ENCODE data around the gene PIGK. TPM values are rescaled to one million over a fixed set of nuclear protein-coding genes. Genes with fewer than 3 reads are reported as not detected.

PIGK gene
- total and polyA plus RNA-seq, 3 donors from 2014 or later = 11.4 to 20.7 (median 17.4) TPM

GRCh38 chr1:77068013-77068412 is 151.2 kb downstream of the PIGK start:
- no peak overlapping the region for H3K27ac ChIP-seq
- DNase-seq = no peak
- no peaks in the 10 kb centered on the region for H3K36me3 ChIP-seq (ENCODE audit: low read depth, missing control alignments)
- H3K27me3 ChIP-seq = no peaks in the 10 kb centered on the region
- WGBS, 2 donors = 82 to 94% methylated on average over 2 of the region's 2 CpGs
- no peak overlapping the region for H3K4me3 ChIP-seq
- intact Hi-C loops (cut with DNase I; ENCODE audit: low total_unique reads) = no loop called here
- H3K9me3 ChIP-seq = no peaks in the 10 kb centered on the region
- H3K4me1 ChIP-seq = no peaks in the 10 kb centered on the region
- TF ChIP-seq CTCF (IDR thresholded peaks at IDR 0.05) (no peak), POLR2A (IDR thresholded peaks at IDR 0.05) (no peak)

DNA sequence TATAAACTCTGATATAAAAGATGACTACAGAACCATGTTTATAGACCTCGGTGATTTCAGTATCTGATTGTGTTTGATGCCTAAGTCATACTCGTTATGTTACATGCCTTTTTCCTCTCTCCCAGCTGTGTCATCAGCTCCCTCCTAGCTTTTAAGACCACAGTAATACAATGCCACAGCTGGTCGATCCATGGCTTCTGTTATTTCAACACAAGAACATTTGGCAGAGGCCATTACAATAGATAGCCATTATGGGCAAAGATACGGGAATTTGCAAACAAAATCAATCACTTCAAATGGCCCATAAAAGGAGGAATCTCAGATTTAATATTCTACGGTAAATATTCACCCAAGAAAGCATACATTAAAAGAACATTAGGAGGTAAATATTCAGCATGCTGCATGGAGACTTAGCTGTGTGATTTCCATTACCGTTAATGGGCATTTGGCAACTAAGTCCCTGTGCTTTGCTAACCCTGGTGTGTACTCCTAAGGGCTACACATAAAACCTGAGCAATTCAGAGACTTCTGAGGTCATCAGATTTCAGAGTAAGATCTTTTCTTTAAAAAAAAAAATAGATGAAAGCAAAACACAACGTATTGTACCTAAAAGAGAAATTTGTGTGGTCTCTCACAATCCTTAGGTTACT is 153.4 kb downstream of the PIGK start:
- no peak for DNase-seq
- intact Hi-C loops (cut with DNase I; ENCODE audit: low total_unique reads) = no loop called here
- 81 to 88% methylated on average over 7 of the region's 7 CpGs for WGBS, 2 donors

GRCh38 chr1:77064246-77064645 is 155.0 kb downstream of the PIGK start:
- Histone ChIP-seq H3K4me1 (no peaks in the 10 kb centered on the region), H3K9me3 (no peaks in the 10 kb centered on the region), H3K27ac (no peak overlapping the region), H3K36me3 (ENCODE audit: low read depth, missing control alignments) (no peaks in the 10 kb centered on the region), H3K4me3 (no peak overlapping the region), H3K27me3 (no peaks in the 10 kb centered on the region)
- no peak for DNase-seq
- TF ChIP-seq CTCF (IDR thresholded peaks at IDR 0.05) = no peak
- TF ChIP-seq POLR2A (IDR thresholded peaks at IDR 0.05) = no peak
- intact Hi-C loops (cut with DNase I; ENCODE audit: low total_unique reads) = no loop called here
- 78 to 89% methylated on average over 2 of the region's 2 CpGs for WGBS, 2 donors

More for the DNA sequence above, 153.4 kb downstream of the PIGK start:
- Histone ChIP-seq H3K9me3 (no peaks in the 10 kb centered on the region), H3K4me3 (no peak overlapping the region), H3K27ac (no peak overlapping the region), H3K4me1 (no peaks in the 10 kb centered on the region), H3K27me3 (no peaks in the 10 kb centered on the region), H3K36me3 (ENCODE audit: low read depth, missing control alignments) (no peaks in the 10 kb centered on the region)
- no peak for TF ChIP-seq CTCF (IDR thresholded peaks at IDR 0.05)
- no peak for TF ChIP-seq POLR2A (IDR thresholded peaks at IDR 0.05)

GRCh38 chr1:77063118-77063517 is 156.1 kb downstream of the PIGK start:
- H3K9me3 ChIP-seq = no peaks in the 10 kb centered on the region
- 69 to 70% methylated on average over 4 of the region's 4 CpGs for WGBS, 2 donors
- intact Hi-C loops (cut with DNase I; ENCODE audit: low total_unique reads) = no loop called here

More at GRCh38 chr1:77063118-77063517, 156.1 kb downstream of the PIGK start:
- Histone ChIP-seq H3K27ac (no peak overlapping the region), H3K4me3 (no peak overlapping the region), H3K4me1 (no peaks in the 10 kb centered on the region), H3K27me3 (no peaks in the 10 kb centered on the region), H3K36me3 (ENCODE audit: low read depth, missing control alignments) (no peaks in the 10 kb centered on the region)
- no peak for DNase-seq
- TF ChIP-seq CTCF (IDR thresholded peaks at IDR 0.05) (no peak), POLR2A (IDR thresholded peaks at IDR 0.05) (no peak)
